ENCODE measurements around the gene CHMP4A. TPM values are rescaled to one million over a fixed set of nuclear protein-coding genes. Genes with fewer than 3 reads are reported as not detected.

CHMP4A gene
- total and polyA plus RNA-seq, 9 of the 15 experiments (the other 6 are each of a cell fraction or from before 2014, with no cell fraction given) = 28.8 to 104 (median 52.7) TPM

DNA sequence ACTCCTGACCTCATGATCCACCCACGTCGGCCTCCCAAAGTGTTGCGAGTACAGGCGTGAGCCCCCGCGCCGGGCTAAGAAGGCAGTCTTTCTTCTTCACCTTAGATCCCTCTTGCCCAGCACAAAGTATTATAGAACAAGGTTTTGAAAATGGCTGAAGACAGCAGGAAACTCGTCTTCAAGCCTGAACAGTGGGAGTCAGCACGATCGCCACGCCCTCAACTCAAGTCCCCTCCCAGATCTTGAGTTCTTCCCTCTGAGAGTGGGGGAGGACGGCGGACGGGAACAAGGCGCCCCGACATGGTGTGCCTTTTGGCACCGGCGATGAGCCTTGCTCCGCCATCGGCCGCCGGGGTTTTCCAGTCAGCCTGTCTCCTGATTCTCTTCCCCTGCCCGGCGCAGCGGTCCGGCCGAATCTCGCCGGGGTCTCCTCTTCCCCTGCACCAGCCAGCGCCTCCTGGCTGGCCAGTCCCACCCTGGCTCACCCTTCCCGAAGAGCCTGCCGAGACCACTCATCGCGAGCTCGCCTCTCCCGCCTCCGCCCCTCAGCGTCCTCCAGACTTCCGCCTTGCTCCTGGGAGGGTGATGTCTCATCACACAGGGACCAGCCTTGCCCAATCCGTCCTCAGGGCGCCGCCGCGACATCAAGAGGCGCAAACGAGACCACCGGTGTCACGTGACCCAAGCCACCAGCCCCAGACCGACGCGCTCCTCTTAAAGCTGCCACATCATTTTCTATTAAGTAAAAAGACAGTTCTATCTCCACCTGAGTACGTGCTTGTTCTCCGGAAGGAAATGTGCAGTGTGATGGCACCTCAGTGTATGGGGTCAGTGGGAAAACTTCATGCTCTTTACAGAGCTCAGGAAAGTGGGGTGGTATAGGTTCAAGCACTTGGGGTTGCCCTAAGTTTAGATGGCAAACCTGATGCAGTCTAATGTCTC, at the start of gene CHMP4A (continued):
- TF ChIP-seq, protein P1, sequence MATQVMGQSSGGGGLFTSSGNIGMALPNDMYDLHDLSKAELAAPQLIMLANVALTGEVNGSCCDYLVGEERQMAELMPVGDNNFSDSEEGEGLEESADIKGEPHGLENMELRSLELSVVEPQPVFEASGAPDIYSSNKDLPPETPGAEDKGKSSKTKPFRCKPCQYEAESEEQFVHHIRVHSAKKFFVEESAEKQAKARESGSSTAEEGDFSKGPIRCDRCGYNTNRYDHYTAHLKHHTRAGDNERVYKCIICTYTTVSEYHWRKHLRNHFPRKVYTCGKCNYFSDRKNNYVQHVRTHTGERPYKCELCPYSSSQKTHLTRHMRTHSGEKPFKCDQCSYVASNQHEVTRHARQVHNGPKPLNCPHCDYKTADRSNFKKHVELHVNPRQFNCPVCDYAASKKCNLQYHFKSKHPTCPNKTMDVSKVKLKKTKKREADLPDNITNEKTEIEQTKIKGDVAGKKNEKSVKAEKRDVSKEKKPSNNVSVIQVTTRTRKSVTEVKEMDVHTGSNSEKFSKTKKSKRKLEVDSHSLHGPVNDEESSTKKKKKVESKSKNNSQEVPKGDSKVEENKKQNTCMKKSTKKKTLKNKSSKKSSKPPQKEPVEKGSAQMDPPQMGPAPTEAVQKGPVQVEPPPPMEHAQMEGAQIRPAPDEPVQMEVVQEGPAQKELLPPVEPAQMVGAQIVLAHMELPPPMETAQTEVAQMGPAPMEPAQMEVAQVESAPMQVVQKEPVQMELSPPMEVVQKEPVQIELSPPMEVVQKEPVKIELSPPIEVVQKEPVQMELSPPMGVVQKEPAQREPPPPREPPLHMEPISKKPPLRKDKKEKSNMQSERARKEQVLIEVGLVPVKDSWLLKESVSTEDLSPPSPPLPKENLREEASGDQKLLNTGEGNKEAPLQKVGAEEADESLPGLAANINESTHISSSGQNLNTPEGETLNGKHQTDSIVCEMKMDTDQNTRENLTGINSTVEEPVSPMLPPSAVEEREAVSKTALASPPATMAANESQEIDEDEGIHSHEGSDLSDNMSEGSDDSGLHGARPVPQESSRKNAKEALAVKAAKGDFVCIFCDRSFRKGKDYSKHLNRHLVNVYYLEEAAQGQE (IDR thresholded peaks at IDR 0.05; ENCODE audit: borderline replicate concordance) = peak; percentile 79
- TF ChIP-seq, protein P1 (CRISPR knock-in tag; IDR thresholded peaks at IDR 0.05; ENCODE audit: low read depth) = peak; percentile 54; the same call in 1 of the 2 replicates
- TF ChIP-seq, protein P2, sequence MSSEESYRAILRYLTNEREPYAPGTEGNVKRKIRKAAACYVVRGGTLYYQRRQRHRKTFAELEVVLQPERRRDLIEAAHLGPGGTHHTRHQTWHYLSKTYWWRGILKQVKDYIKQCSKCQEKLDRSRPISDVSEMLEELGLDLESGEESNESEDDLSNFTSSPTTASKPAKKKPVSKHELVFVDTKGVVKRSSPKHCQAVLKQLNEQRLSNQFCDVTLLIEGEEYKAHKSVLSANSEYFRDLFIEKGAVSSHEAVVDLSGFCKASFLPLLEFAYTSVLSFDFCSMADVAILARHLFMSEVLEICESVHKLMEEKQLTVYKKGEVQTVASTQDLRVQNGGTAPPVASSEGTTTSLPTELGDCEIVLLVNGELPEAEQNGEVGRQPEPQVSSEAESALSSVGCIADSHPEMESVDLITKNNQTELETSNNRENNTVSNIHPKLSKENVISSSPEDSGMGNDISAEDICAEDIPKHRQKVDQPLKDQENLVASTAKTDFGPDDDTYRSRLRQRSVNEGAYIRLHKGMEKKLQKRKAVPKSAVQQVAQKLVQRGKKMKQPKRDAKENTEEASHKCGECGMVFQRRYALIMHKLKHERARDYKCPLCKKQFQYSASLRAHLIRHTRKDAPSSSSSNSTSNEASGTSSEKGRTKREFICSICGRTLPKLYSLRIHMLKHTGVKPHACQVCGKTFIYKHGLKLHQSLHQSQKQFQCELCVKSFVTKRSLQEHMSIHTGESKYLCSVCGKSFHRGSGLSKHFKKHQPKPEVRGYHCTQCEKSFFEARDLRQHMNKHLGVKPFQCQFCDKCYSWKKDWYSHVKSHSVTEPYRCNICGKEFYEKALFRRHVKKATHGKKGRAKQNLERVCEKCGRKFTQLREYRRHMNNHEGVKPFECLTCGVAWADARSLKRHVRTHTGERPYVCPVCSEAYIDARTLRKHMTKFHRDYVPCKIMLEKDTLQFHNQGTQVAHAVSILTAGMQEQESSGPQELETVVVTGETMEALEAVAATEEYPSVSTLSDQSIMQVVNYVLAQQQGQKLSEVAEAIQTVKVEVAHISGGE (CRISPR knock-in tag; IDR thresholded peaks at IDR 0.05) = peak in 1 of 3 experiments; percentile 66; a peak in 2 of 6 replicates
- no peak for TF ChIP-seq ZNF551 (CRISPR knock-in tag; IDR thresholded peaks at IDR 0.05)
- TF ChIP-seq, protein P3, sequence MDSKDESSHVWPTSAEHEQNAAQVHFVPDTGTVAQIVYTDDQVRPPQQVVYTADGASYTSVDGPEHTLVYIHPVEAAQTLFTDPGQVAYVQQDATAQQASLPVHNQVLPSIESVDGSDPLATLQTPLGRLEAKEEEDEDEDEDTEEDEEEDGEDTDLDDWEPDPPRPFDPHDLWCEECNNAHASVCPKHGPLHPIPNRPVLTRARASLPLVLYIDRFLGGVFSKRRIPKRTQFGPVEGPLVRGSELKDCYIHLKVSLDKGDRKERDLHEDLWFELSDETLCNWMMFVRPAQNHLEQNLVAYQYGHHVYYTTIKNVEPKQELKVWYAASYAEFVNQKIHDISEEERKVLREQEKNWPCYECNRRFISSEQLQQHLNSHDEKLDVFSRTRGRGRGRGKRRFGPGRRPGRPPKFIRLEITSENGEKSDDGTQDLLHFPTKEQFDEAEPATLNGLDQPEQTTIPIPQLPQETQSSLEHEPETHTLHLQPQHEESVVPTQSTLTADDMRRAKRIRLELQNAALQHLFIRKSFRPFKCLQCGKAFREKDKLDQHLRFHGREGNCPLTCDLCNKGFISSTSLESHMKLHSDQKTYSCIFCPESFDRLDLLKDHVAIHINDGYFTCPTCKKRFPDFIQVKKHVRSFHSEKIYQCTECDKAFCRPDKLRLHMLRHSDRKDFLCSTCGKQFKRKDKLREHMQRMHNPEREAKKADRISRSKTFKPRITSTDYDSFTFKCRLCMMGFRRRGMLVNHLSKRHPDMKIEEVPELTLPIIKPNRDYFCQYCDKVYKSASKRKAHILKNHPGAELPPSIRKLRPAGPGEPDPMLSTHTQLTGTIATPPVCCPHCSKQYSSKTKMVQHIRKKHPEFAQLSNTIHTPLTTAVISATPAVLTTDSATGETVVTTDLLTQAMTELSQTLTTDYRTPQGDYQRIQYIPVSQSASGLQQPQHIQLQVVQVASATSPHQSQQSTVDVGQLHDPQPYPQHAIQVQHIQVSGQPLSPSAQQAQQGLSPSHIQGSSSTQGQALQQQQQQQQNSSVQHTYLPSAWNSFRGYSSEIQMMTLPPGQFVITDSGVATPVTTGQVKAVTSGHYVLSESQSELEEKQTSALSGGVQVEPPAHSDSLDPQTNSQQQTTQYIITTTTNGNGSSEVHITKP (IDR thresholded peaks at IDR 0.05; ENCODE audit: partially characterized antibody) = peak; percentile 91
- TF ChIP-seq SIN3B (IDR thresholded peaks at IDR 0.05; ENCODE audit: low read depth) = peak; percentile 88
- TF ChIP-seq PHF20 (IDR thresholded peaks at IDR 0.05; ENCODE audit: partially characterized antibody) = peak; percentile 94
- no peak for TF ChIP-seq PTTG1 (tag; IDR thresholded peaks at IDR 0.05; ENCODE audit: low read depth)
- TF ChIP-seq GABPB1 (CRISPR knock-in tag; IDR thresholded peaks at IDR 0.05) = peak; percentile 78
- TF ChIP-seq GABPA (tag; conservative IDR thresholded peaks at IDR 0.05; ENCODE audit: low read depth) = peak; percentile 75

Data from K562 (cell line).